Upper lobe of left lung (tissue), 6 donors: ENCODE measurements around the gene EVC2. TPM values are rescaled to one million over a fixed set of nuclear protein-coding genes. Genes with fewer than 3 reads are reported as not detected.

ENCODE experiments used
- ATAC-seq, 2 donors: fragments of 200-7000 bp; cut with Tn5 transposase; one replicate each; pipeline ENCODE4 v1.9.1; 2022; ENCODE audit warnings: mild to moderate bottlenecking in 2 of 2, moderate library complexity in 2 of 2; ENCODE audit not compliant: low FRiP score in 2 of 2
- DNase-seq, 2 donors: peaks; one replicate each; pipeline ENCODE4 v3.0.0-alpha.2; 2019 to 2020
- H3K27ac ChIP-seq, 4 donors: fragments of 200-600 bp; sonication (generic); one replicate each; pipeline ENCODE4 v1.5.1; 2016 to 2019
- H3K27me3 ChIP-seq, 4 donors: fragments of 200-600 bp; sonication (generic); one replicate each; pipeline ENCODE4 v1.5.1; 2017 to 2019
- H3K36me3 ChIP-seq, 4 donors: fragments of 200-600 bp; sonication (generic); one replicate each; pipeline ENCODE4 v1.5.1; 2016 to 2019
- H3K4me1 ChIP-seq, 4 donors: fragments of 200-600 bp; sonication (generic); one replicate each; pipeline ENCODE4 v1.5.1; 2018 to 2019
- H3K4me3 ChIP-seq, 4 donors: fragments of 200-600 bp; sonication (generic); one replicate each; pipeline ENCODE4 v1.5.1; 2017 to 2019; ENCODE audit warnings: mild to moderate bottlenecking in 2 of 4, moderate library complexity in 1 of 4
- H3K9me3 ChIP-seq, 4 donors: fragments of 200-600 bp; sonication (generic); one replicate each; pipeline ENCODE4 v1.5.1; 2018 to 2019
- CTCF ChIP-seq, 6 experiments: fragments of 450-650 bp in 4 of 6; fragments of 200-600 bp in 2 of 6; sonication (generic) in 2 of 6; IDR thresholded peaks; one replicate each; pipeline ENCODE4 v1.5.1; 2016 to 2019; ENCODE audit warnings: antibody characterized with exemption in 6 of 6
- EP300 ChIP-seq, 4 donors: sonication (generic); formaldehyde crosslinking; IDR thresholded peaks; one replicate each; pipeline ENCODE4 v1.5.1; 2017; ENCODE audit warnings: antibody characterized with exemption in 4 of 4, control low read depth in 2 of 4
- POLR2A ChIP-seq, 4 donors: fragments of 450-650 bp; IDR thresholded peaks; one replicate each; pipeline ENCODE4 v1.5.1; 2016 to 2017; ENCODE audit warnings: antibody characterized with exemption in 4 of 4, mild to moderate bottlenecking in 2 of 4
- POLR2AphosphoS5 ChIP-seq, 2 donors: sonication (generic); formaldehyde crosslinking; IDR thresholded peaks; one replicate each; pipeline ENCODE4 v1.5.1; 2017; ENCODE audit warnings: antibody characterized with exemption in 2 of 2
- WGBS, 2 donors: methylation state at CpG; one replicate each; pipeline ENCODE4 v1.1.5; 2017 to 2018; 5-methylcytosine and 5-hydroxymethylcytosine counted together
- total RNA-seq, 6 donors: library from RNA; depleted of rRNA in 4 of 6; stranded (reverse); fragments of >200 nt in 4 of 6; gene quantifications; one replicate each; pipeline versions ENCODE4 v1.1.0 to v1.2.1, GENCODE V29; 2016 to 2021
- donor health status: DM: no; HTN: no; CAD: no; lungs with moderate emphysema.
- donor health status: DM: no; HTN: yes; CAD: no; lungs with severe emphysema.

The EVC2 gene
- total RNA-seq, 6 donors from 2014 or later, result 3.2 to 26.2 (median 5.6) TPM

DNA sequence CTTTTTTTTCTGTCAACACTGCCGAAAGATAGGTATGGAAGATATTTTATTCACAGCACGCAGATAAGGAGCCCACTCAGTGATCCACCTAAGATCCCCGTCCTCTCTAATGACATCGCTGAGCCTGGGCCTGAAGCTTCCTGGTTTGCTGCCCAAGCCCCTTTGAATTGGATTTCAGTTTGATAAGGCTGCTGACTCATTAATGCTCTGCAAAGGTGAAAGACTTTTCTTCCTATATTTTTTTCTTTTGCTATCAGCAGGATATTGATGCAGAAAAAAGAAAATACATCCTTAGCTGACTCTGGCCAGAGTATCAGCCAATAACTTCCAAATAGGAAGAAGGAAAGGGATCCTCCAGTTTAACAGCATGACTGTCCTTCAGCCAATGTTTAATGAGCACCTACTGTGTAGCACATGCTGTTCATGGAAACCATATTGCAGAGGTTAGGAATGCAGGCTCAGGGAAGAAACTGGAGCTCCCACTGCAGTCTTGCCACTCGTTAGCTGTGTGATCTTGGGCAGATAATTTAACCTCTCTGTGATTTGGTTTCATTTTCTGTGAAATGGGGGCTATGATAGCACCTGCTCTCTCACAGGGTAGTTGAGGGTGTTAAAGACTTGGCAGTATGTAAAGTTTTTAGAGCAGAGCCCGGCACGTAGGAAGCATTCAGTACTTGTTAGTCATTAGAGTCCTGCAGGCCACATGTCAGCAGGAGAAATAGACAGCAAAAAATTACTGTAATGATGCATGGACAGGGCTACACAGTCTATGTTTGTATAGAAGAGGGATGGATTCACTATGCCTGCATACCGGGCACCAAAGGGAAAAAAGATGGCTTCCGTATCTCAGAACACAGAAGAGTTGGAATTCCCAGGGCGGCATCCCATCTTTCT is 41.9 kb upstream of the EVC2 start:
- H3K36me3 ChIP-seq, result peaks cover 0 to 38% (median 3%) of the 10 kb centered on the region in 4 donors
- no peak for DNase-seq

DNA sequence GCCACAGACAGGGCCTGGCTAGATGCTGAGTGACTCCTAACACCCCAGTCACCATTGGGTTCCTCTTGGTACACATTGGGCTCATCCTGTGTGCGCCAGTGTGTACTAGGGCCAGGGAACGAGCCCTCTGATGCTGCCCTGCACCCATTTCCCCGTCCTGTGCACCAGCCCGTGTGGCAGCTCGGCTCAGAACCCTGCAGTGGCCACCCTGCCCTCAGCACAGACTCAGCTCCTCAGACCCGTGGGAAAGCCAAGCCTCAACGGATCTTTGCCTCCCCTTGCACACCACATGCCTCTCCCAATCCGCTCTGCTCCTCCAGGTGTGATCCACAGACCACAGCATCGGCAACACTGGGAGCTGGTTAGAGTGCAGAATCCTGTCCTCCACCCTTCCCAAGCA is 41.2 kb upstream of the EVC2 start:
- no peak for ATAC-seq
- H3K9me3 ChIP-seq, result no peaks in the 10 kb centered on the region
- H3K4me1 ChIP-seq, result no peaks in the 10 kb centered on the region
- H3K27ac ChIP-seq, result no peak overlapping the region
- H3K27me3 ChIP-seq, result no peaks in the 10 kb centered on the region
- DNase-seq, result no peak
- peaks cover 0 to 32% (median under 1%) of the 10 kb centered on the region in 4 donors for H3K36me3 ChIP-seq
- H3K4me3 ChIP-seq, result no peak overlapping the region
- TF ChIP-seq POLR2AphosphoS5 (IDR thresholded peaks at IDR 0.05) (no peak), EP300 (IDR thresholded peaks at IDR 0.05) (no peak), POLR2A (IDR thresholded peaks at IDR 0.05) (no peak), CTCF (IDR thresholded peaks at IDR 0.05) (no peak)
- 73 to 95% methylated on average over 9 of the region's 9 CpGs for WGBS, 2 donors

More for the DNA sequence above, 41.9 kb upstream of the EVC2 start:
- Histone ChIP-seq H3K4me1 (no peaks in the 10 kb centered on the region), H3K27me3 (no peaks in the 10 kb centered on the region), H3K9me3 (no peaks in the 10 kb centered on the region), H3K27ac (no peak overlapping the region), H3K4me3 (no peak overlapping the region)
- WGBS, 2 donors, result 88 to 91% methylated on average over 10 of the region's 10 CpGs
- ATAC-seq, result no peak
- TF ChIP-seq POLR2A (IDR thresholded peaks at IDR 0.05) (no peak), POLR2AphosphoS5 (IDR thresholded peaks at IDR 0.05) (no peak), CTCF (IDR thresholded peaks at IDR 0.05) (no peak), EP300 (IDR thresholded peaks at IDR 0.05) (no peak)

- no peak overlapping the region for H3K4me3 ChIP-seq
- H3K9me3 ChIP-seq, result no peaks in the 10 kb centered on the region
- DNase-seq, result no peak
- no peaks in the 10 kb centered on the region for H3K4me1 ChIP-seq
- H3K36me3 ChIP-seq, result peaks cover 0 to 31% (median 0%) of the 10 kb centered on the region in 4 donors
- no peak overlapping the region for H3K27ac ChIP-seq
- WGBS, 2 donors, result 61 to 76% methylated on average over 11 of the region's 11 CpGs
- no peak for ATAC-seq
- H3K27me3 ChIP-seq, result no peaks in the 10 kb centered on the region
- TF ChIP-seq CTCF (IDR thresholded peaks at IDR 0.05) (no peak), POLR2A (IDR thresholded peaks at IDR 0.05) (no peak), POLR2AphosphoS5 (IDR thresholded peaks at IDR 0.05) (no peak), EP300 (IDR thresholded peaks at IDR 0.05) (no peak)
Measured at GRCh38 chr4:5747738-5748375, 39.5 kb upstream of the EVC2 start.

GRCh38 chr4:5746829-5747737 is 38.7 kb upstream of the EVC2 start:
- Histone ChIP-seq H3K36me3 (peaks cover 0 to 34% (median 3%) of the 10 kb centered on the region in 4 donors), H3K9me3 (no peaks in the 10 kb centered on the region), H3K27me3 (no peaks in the 10 kb centered on the region), H3K4me1 (no peaks in the 10 kb centered on the region), H3K4me3 (no peak overlapping the region), H3K27ac (no peak overlapping the region)
- TF ChIP-seq POLR2A (IDR thresholded peaks at IDR 0.05) (no peak), CTCF (IDR thresholded peaks at IDR 0.05) (no peak), POLR2AphosphoS5 (IDR thresholded peaks at IDR 0.05) (no peak), EP300 (IDR thresholded peaks at IDR 0.05) (no peak)
- DNase-seq (no peak), ATAC-seq (no peak)
- 72 to 85% methylated on average over 9 to 12 of the region's 12 CpGs for WGBS, 2 donors
